ENCODE data around the gene ABCC2. TPM values are rescaled to one million over a fixed set of nuclear protein-coding genes. Genes with fewer than 3 reads are reported as not detected.

ABCC2 gene
- total and polyA plus RNA-seq, 2 donors (not counting 1 experiment from before 2014, with no cell fraction given), result 4.2 to 7.0 TPM

- Mint-ChIP-seq H3K4me1 (peaks cover 7% of the 10 kb centered on the region), H3K9me3 (ENCODE audit: insufficient read depth) (peaks cover 7% of the 10 kb centered on the region), H3K4me3 (no peak overlapping the region), H3K27me3 (no peaks in the 10 kb centered on the region), H3K27ac (no peak overlapping the region)
- no peak for DNase-seq
- no peak overlapping the region for H3K4me2 ChIP-seq (replicated peaks; ENCODE audit: low read depth, low read length, poor library complexity, severe bottlenecking)
- no peak overlapping the region for H3K4me3 ChIP-seq (ENCODE audit: control extremely low read depth in 1 of 5, extremely low read depth in 1 of 5, insufficient read depth in 1 of 5, low read depth in 2 of 5, low read length in 4 of 5)
- no peak overlapping the region for H2AFZ ChIP-seq (ENCODE audit: insufficient read depth, low read depth, low read length, poor library complexity, severe bottlenecking)
- no peak overlapping the region for H3K9ac ChIP-seq (ENCODE audit: low read length)
- H3K27me3 ChIP-seq (replicated peaks in 1 of 4; ENCODE audit: control extremely low read depth in 1 of 4, control insufficient read depth in 3 of 4, insufficient read depth in 4 of 4, low read length in 3 of 4), result no peaks in the 10 kb centered on the region
- H3K36me3 ChIP-seq (replicated peaks in 1 of 2; ENCODE audit: control extremely low read depth in 1 of 2, control insufficient read depth in 1 of 2, extremely low read depth in 1 of 2, insufficient read depth in 2 of 2, low read length in 1 of 2), result peaks cover 26 to 67% of the 10 kb centered on the region in 2 experiments
- ATAC-seq (ENCODE audit: low read depth), result no peak
- H3K9me3 ChIP-seq (ENCODE audit: control extremely low read depth in 1 of 3, control insufficient read depth in 2 of 3, insufficient read depth in 1 of 3, low read length in 2 of 3), result peaks cover 0 to 18% (median 6%) of the 10 kb centered on the region in 3 donors
- H3K79me2 ChIP-seq (ENCODE audit: control insufficient read depth, insufficient read depth, low read length), result peaks cover 28% of the 10 kb centered on the region
- ChIA-PET CTCF (interaction anchor here (1.5 kb wide), 1 partner anchor 304 kb away, joined by 3 read pairs; no protein-coding TSS in a partner anchor), POLR2A (no interaction called here)
- H3K4me1 ChIP-seq (ENCODE audit: control insufficient read depth in 2 of 2, insufficient read depth in 2 of 2, low read length in 2 of 2), result no peaks in the 10 kb centered on the region
- no CpG with 5 or more reads among the region's 2 CpGs for WGBS (ENCODE audit: insufficient coverage)
- TF ChIP-seq EZH2 (IDR thresholded peaks at IDR 0.05; ENCODE audit: borderline replicate concordance, insufficient read depth, low read depth, low read length, poor library complexity, severe bottlenecking) (no peak), CTCF (IDR thresholded peaks at IDR 0.05) (no peak)
- intact Hi-C loops (cut with micrococcal nuclease), result no loop called here
- H4K20me1 ChIP-seq (ENCODE audit: control insufficient read depth, insufficient read depth, low read length, poor library complexity, severe bottlenecking), result peaks cover 21% of the 10 kb centered on the region
- no peak overlapping the region for H3K27ac ChIP-seq (ENCODE audit: low read length in 2 of 2)
Observed at GRCh38 chr10:99740260-99740659, 42.2 kb upstream of the ABCC2 start.

GRCh38 chr10:99740933-99741559 lies 41.4 kb upstream of the ABCC2 start:
- no peak overlapping the region for H3K27ac Mint-ChIP-seq
- POLR2A ChIA-PET, result no interaction called here

More at GRCh38 chr10:99740933-99741559, 41.4 kb upstream of the ABCC2 start:
- peaks cover 7% of the 10 kb centered on the region for H3K9me3 Mint-ChIP-seq (ENCODE audit: insufficient read depth)
- Histone ChIP-seq H3K36me3 (replicated peaks in 1 of 2; ENCODE audit: control extremely low read depth in 1 of 2, control insufficient read depth in 1 of 2, extremely low read depth in 1 of 2, insufficient read depth in 2 of 2, low read length in 1 of 2) (peaks cover 26 to 73% of the 10 kb centered on the region in 2 experiments), H3K4me3 (ENCODE audit: control extremely low read depth in 1 of 5, extremely low read depth in 1 of 5, insufficient read depth in 1 of 5, low read depth in 2 of 5, low read length in 4 of 5) (no peak overlapping the region), H3K27me3 (replicated peaks in 1 of 4; ENCODE audit: control extremely low read depth in 1 of 4, control insufficient read depth in 3 of 4, insufficient read depth in 4 of 4, low read length in 3 of 4) (no peaks in the 10 kb centered on the region), H2AFZ (ENCODE audit: insufficient read depth, low read depth, low read length, poor library complexity, severe bottlenecking) (no peak overlapping the region), H3K79me2 (ENCODE audit: control insufficient read depth, insufficient read depth, low read length) (peaks cover 28% of the 10 kb centered on the region), H3K4me2 (replicated peaks; ENCODE audit: low read depth, low read length, poor library complexity, severe bottlenecking) (no peak overlapping the region), H3K9me3 (ENCODE audit: control extremely low read depth in 1 of 3, control insufficient read depth in 2 of 3, insufficient read depth in 1 of 3, low read length in 2 of 3) (peaks cover 0 to 18% (median 6%) of the 10 kb centered on the region in 3 donors), H3K27ac (ENCODE audit: low read length in 2 of 2) (no peak overlapping the region), H4K20me1 (ENCODE audit: control insufficient read depth, insufficient read depth, low read length, poor library complexity, severe bottlenecking) (peaks cover 21% of the 10 kb centered on the region), H3K4me1 (ENCODE audit: control insufficient read depth in 2 of 2, insufficient read depth in 2 of 2, low read length in 2 of 2) (no peaks in the 10 kb centered on the region), H3K9ac (ENCODE audit: low read length) (no peak overlapping the region)
- intact Hi-C loops (cut with micrococcal nuclease), result no loop called here
- WGBS (ENCODE audit: insufficient coverage), result no CpG with 5 or more reads among the region's 3 CpGs
- CTCF ChIA-PET, result interaction anchor here (0.6 kb wide), 1 partner anchor 597 kb away, joined by 3 read pairs; no protein-coding TSS in a partner anchor
- TF ChIP-seq CTCF (IDR thresholded peaks at IDR 0.05) (no peak), EZH2 (IDR thresholded peaks at IDR 0.05; ENCODE audit: borderline replicate concordance, insufficient read depth, low read depth, low read length, poor library complexity, severe bottlenecking) (no peak)
- ATAC-seq (ENCODE audit: low read depth) (no peak), DNase-seq (no peak)
- no peak overlapping the region for H3K4me3 Mint-ChIP-seq
- no peaks in the 10 kb centered on the region for H3K27me3 Mint-ChIP-seq
- H3K4me1 Mint-ChIP-seq, result peaks cover 5% of the 10 kb centered on the region
